Measurements from ENCODE around the gene PIGO.

Gene PIGO

GRCh38 chr9:35105571-35106342 lies 9.4 kb upstream of the PIGO start:
- DNase-seq: peak; percentile 25

DNA sequence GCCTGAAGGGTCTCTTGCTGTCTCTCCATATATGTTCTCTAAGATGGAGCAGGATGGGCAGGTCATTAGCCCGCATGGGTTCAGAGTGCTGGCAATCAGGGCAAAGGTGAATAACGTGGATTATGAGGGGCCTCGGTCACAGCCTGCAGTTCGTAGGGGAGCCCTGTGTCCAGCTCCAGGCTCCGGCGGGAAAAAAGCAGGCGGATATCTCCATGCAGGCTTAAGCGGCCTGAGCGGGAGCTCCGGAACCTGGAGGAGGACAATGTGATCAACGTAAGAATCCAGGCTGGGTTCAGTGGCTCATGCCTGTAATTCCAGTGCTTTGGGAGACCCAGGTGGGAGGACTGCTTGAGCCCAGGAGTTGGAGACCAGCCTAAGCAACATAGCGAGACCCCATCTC lies 8.7 kb upstream of the PIGO start:
- DNase-seq: no peak

DNA sequence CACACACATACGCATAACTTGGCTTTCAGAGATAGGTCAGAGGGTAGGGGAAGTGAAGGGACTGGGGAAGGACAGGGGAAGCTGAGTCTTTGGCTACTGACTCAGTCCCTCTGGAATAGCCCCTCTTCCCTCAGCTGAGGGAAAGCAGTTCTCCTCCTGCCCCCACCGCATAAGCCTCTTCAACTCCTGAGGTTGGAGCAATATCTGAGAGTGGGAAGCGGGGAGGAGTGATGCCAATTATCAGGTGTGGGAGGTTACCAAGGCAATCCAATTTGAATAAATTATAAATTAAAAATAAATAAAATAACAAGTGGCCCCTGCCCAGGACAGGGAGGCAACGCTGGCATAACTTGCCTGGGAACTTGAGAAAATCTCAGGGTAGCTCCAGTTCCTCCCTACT lies 8.2 kb upstream of the PIGO start:
- DNase-seq: no peak

DNA sequence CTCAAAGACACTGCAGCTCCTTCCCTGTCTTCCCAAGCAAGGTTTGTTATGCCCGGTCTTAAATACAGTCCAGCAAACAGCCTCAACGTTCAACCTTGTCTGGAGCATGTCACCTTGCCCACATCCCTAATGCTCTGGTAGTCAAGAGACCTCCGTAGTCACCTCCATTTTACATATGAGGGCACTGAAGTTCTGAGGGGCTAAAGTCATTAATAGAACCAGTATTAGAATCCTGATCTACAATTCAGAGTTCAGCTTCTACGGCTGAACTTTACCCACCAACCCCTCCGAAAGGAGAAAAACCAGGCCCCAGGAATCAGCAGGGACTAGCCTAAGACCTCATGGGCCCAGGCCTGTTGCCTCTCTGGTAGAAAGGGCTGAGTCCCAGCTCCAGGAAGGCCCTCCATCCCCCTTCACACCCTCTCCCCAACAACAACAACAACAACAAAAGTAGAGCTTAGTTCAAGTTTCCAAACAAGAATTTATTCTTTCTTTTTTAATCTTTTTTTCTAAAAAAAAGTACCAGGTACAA lies 7.3 kb upstream of the PIGO start:
- no peak for DNase-seq

- peak; percentile 86 for DNase-seq
Observed at GRCh38 chr9:35102769-35103659, 6.6 kb upstream of the PIGO start, which contains the start of gene STOML2. Gene STOML2, minus strand, starts transcription at chr9:35103131. Its CDS starts 37 bp downstream, at chr9:35103094.

DNA sequence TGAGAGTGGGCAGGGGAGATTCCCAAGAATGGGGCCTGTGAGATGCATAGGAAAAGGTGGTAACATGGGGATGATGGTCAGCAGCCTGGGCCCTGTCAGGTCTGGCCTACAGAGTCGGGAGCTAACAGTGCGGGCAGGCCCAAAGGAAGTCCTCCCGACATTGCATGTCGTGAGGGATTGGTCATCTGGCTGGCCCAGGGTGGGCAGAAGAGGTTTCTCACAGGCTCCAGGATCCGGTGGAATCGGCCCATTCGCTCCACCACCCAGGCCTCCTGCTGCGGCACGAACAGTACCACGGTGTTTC lies 6.0 kb upstream of the PIGO start:
- no peak for DNase-seq

DNA sequence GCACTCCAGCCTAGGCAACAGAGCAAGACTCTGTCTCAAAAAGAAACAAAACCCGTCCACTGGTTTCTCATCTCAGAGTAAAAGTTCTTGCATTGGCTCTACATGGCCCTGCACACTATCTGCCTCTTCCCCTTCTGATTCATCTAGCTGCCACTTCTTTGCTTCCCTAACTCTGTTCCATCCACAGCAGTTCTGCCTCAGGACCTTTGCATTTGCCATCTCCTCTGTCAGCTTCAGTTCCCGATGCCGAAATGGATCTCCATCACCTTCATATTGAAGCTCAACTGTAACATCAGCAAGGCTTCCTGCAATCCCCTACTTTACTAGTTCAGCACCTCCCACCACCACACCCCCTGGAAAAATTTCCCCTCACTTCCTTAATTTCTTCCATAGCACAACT lies 1.2 kb upstream of the PIGO start:
- no peak for DNase-seq

DNA sequence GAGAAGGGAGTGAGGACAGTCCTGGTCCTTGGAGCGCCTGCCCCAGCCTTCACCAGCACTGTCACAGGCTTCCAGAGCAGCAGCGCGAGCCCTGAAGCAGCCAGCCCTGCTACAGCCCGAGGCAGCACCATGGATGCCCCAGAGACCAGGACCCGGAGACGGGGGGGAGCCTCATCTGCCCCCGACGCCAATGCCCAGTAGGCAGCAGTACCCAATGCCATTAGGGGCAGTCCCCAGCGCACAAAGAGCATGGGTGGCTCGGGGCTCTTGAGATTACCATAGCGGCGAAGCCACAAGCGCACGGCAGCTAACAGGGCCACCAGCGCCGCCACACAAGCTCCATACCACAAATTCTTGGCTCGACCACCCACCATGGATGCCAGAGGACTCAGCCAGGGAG lies 4.9 kb downstream of the PIGO start:
- DNase-seq: no peak

- no peak for DNase-seq
Observed at GRCh38 chr9:35089434-35089833, 7.0 kb downstream of the PIGO start.

DNA sequence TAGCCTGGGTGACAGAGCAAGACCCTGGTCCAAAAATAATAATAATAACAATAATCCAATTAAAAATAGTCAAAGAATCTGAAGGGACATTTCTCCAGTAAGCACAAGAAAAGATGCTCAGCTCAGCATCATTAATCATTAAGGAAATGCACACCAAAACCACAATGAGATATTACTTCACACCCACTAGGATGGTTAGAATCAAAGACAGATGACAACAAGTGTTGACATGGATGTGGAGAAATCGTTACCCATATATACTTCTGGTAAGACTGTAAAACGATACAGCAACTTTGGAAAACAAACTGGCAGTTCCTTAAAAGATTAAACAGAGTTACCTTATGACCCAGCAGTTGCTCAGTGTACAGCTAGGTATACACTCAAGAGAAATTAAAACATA lies 11.3 kb downstream of the PIGO start:
- DNase-seq: no peak

GRCh38 chr9:35079426-35080341 lies 16.7 kb downstream of the PIGO start, which contains the start of gene FANCG:
Gene FANCG, minus strand, starts transcription at chr9:35079942. Its CDS starts 418 bp downstream, at chr9:35079524.
- DNase-seq: peak; percentile 84

DNA sequence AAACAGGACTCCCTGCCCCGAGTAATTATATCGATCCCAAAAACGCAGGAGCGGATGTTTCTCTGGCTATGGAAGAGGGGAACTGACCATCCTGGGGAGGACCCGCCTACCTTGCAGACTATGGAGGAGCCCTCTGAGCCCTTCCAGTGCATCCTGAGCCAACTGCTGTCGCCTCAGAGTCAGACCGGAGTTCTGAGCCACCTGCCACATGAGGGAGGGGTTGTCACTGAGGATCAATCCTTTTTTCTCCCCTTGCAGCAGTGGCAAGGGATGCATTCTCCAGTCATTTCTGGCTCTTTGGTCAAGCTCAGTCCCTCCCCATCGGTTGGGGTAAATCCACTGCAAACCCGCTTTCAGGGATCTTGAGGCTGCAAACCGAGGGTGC lies 17.4 kb downstream of the PIGO start:
- DNase-seq: no peak

DNA sequence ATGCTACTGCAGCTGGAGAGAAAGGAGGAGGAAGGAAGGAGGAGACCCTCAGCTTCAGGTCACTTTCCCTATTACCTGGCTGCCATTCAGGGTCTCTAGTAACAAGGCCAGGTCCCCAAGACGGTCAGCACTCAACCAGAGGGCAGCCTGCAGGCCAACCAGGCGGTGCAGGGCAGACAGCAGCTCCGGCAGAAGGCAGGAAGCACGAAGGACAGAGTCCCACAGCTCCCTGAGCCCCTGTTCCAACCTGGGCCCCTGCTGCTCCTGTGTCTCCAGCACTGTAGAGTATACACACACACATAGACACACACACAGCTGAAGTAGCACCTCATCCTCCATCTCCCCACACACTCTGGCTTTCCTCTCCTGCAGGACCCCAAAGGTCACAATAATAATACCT lies 18.3 kb downstream of the PIGO start:
- DNase-seq: no peak

GRCh38 chr9:35076848-35077247 lies 19.5 kb downstream of the PIGO start:
- DNase-seq: no peak

DNA sequence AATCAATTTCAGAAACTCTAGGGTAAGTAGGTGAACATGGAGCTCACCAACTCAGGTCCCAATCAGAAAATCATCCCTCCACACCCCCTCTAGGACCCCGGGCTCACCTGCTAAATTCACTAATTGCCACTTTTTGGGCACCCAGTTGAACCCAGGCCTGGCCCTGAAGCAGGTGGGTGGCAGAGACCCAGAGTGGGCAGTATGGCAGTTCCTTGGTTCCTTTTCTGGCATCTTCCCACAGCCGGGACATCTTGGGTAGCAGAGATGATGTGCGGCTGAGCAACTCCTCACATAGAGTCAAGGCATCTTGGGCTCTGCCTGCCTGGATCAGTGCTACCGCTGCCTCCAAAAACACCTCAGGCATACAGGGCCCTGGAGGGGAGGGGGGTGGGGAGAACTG lies 21.0 kb downstream of the PIGO start:
- DNase-seq: no peak

- DNase-seq: no peak
Observed at GRCh38 chr9:35074791-35075190, 21.6 kb downstream of the PIGO start.

- no peak for DNase-seq
Observed at GRCh38 chr9:35074141-35074540, 22.2 kb downstream of the PIGO start.

DNA sequence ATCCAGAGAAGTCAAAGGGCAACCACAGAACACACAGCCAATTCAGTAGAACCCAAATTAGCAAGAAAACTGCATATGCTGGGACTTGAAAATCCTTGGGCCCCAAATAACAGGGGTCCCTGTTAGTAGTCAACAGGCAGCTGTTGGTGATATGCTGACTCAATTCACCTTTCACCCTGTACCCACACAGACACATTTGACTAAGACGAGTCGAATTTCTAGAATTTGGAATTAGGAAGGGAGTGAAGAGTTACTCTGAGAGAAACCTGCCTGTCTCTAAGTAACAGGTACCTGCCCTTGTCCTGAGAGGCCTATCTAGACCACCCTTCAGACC lies 23.1 kb downstream of the PIGO start:
- no peak for DNase-seq

- peak; percentile 94 for DNase-seq
Observed at GRCh38 chr9:35072461-35073278, 23.7 kb downstream of the PIGO start, which contains the start of gene VCP. Gene VCP, minus strand, starts transcription at chr9:35072625. Its CDS starts 272 bp downstream, at chr9:35072353.

DNA sequence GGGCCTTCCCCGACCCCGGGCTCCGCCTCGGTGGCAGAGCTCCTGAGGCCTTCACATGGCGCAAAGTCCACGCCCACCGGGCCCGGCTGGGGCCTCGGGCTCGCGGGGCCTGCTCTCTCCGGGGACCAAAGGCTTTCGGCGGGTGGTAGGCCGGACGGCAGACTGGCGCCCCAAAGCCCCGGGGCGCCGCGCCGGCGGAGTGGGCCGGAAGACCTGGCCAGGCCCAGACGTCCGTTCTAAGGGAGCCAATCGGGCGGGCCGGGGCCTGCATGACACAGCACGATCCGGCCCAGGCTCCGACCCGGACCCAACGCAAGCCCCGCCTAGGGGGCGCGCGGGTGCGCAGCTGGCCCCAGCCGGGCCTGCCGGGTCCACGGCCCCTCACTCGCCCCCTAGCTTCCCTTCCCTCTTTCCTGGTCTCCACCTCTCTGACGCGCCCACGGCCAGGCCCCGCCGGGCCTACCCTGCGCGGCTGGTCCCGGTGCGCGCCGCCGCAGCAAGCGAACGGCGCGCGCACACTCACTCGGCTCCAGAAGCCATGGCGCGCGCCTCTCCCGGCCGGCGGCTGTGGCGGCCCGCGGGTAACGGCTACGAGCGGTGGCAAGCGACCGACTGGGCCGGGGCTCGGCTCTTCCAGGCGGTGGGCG lies 24.5 kb downstream of the PIGO start:
- DNase-seq: peak; percentile 80
